Ishikawa (cell line): ENCODE measurements around the gene NAALADL1.

Experiments
- CEBPB ChIP-seq: IDR thresholded peaks from 2 replicates; pipeline ENCODE4 v1.6.1; 2012
- CREB1 ChIP-seq: IDR thresholded peaks from 2 replicates; pipeline ENCODE4 v1.6.1; 2012; ENCODE audit warnings: low read depth
- EGR1 ChIP-seq: IDR thresholded peaks from 2 replicates; pipeline ENCODE4 v1.6.1; 2012
- EP300 ChIP-seq: IDR thresholded peaks from 2 replicates; pipeline ENCODE4 v1.6.1; 2012; ENCODE audit warnings: borderline replicate concordance
- FOXM1 ChIP-seq: IDR thresholded peaks from 2 replicates; pipeline ENCODE4 v1.6.1; 2012; ENCODE audit warnings: low read depth, borderline replicate concordance
- MAX ChIP-seq: IDR thresholded peaks from 2 replicates; pipeline ENCODE4 v1.6.1; 2012
- NFIC ChIP-seq: IDR thresholded peaks from 2 replicates; pipeline ENCODE4 v1.6.1; 2012
- RAD21 ChIP-seq: IDR thresholded peaks from 2 replicates; pipeline ENCODE4 v1.6.1; 2012; ENCODE audit warnings: low read depth
- TAF1 ChIP-seq: IDR thresholded peaks from 2 replicates; pipeline ENCODE4 v1.6.1; 2012; ENCODE audit warnings: low read depth, mild to moderate bottlenecking
- TCF12 ChIP-seq: IDR thresholded peaks from 2 replicates; pipeline ENCODE4 v1.6.1; 2012; ENCODE audit warnings: low read depth
- TEAD4 ChIP-seq: IDR thresholded peaks from 2 replicates; pipeline ENCODE4 v1.6.1; 2012
- YY1 ChIP-seq: IDR thresholded peaks from 2 replicates; pipeline ENCODE4 v1.6.1; 2012; ENCODE audit warnings: low read depth
- ZBTB7A ChIP-seq: IDR thresholded peaks from 2 replicates; pipeline ENCODE4 v1.6.1; 2012; ENCODE audit warnings: low read depth
- TF ChIP-seq, protein P1 (sequence below): IDR thresholded peaks from 2 replicates; pipeline ENCODE4 v1.6.1; 2012
- TF ChIP-seq, protein P2 (sequence below): IDR thresholded peaks from 2 replicates; pipeline ENCODE4 v1.6.1; 2012; ENCODE audit warnings: low read depth, mild to moderate bottlenecking

The NAALADL1 gene

GRCh38 chr11:65087827-65088226 is 29.5 kb upstream of the NAALADL1 start:
- TF ChIP-seq EGR1 (no peak), YY1 (no peak), MAX (no peak), CEBPB (no peak), TAF1 (no peak)
- TF ChIP-seq, protein P1, sequence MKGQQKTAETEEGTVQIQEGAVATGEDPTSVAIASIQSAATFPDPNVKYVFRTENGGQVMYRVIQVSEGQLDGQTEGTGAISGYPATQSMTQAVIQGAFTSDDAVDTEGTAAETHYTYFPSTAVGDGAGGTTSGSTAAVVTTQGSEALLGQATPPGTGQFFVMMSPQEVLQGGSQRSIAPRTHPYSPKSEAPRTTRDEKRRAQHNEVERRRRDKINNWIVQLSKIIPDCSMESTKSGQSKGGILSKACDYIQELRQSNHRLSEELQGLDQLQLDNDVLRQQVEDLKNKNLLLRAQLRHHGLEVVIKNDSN: no peak

GRCh38 chr11:65087216-65087615 is 28.9 kb upstream of the NAALADL1 start:
- no peak for TF ChIP-seq FOXM1
- TF ChIP-seq, protein P2, sequence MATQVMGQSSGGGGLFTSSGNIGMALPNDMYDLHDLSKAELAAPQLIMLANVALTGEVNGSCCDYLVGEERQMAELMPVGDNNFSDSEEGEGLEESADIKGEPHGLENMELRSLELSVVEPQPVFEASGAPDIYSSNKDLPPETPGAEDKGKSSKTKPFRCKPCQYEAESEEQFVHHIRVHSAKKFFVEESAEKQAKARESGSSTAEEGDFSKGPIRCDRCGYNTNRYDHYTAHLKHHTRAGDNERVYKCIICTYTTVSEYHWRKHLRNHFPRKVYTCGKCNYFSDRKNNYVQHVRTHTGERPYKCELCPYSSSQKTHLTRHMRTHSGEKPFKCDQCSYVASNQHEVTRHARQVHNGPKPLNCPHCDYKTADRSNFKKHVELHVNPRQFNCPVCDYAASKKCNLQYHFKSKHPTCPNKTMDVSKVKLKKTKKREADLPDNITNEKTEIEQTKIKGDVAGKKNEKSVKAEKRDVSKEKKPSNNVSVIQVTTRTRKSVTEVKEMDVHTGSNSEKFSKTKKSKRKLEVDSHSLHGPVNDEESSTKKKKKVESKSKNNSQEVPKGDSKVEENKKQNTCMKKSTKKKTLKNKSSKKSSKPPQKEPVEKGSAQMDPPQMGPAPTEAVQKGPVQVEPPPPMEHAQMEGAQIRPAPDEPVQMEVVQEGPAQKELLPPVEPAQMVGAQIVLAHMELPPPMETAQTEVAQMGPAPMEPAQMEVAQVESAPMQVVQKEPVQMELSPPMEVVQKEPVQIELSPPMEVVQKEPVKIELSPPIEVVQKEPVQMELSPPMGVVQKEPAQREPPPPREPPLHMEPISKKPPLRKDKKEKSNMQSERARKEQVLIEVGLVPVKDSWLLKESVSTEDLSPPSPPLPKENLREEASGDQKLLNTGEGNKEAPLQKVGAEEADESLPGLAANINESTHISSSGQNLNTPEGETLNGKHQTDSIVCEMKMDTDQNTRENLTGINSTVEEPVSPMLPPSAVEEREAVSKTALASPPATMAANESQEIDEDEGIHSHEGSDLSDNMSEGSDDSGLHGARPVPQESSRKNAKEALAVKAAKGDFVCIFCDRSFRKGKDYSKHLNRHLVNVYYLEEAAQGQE: no peak
- TF ChIP-seq, protein P1: no peak
- no peak for TF ChIP-seq TCF12
- no peak for TF ChIP-seq TAF1
- no peak for TF ChIP-seq EGR1
- TF ChIP-seq NFIC: no peak
- no peak for TF ChIP-seq CEBPB
- TF ChIP-seq YY1: no peak
- TF ChIP-seq RAD21: no peak
- no peak for TF ChIP-seq CREB1
- no peak for TF ChIP-seq TEAD4
- TF ChIP-seq ZBTB7A: no peak
- no peak for TF ChIP-seq MAX
- TF ChIP-seq EP300: no peak

GRCh38 chr11:65086809-65087208 is 28.5 kb upstream of the NAALADL1 start:
- TF ChIP-seq, protein P2: no peak
- TF ChIP-seq MAX: no peak
- TF ChIP-seq EGR1: no peak
- no peak for TF ChIP-seq TEAD4
- no peak for TF ChIP-seq TAF1
- TF ChIP-seq NFIC: no peak
- TF ChIP-seq YY1: no peak
- no peak for TF ChIP-seq RAD21
- TF ChIP-seq CREB1: no peak
- no peak for TF ChIP-seq EP300
- no peak for TF ChIP-seq FOXM1

DNA sequence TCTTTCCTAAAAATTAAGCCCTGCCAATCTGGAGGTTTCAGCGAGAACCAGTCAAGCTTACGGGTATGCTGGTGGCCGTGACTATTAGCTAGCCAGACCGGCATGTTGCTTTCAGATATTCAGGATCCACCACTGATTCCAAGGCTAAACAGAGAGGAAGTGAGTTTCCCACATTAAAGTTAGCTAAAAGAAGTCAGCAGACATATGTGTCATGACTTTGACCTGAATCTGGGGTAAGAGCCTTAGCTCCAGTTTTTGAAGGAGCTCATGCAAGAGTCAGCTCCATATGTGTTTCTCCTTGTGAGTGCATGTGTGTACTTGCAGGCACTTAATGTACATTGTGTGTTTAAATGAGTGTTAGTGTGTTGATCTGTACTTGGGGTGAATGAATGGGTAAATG is 27.1 kb upstream of the NAALADL1 start:
- TF ChIP-seq RAD21 (no peak), CEBPB (no peak), YY1 (no peak), EGR1 (no peak), CREB1 (no peak)

DNA sequence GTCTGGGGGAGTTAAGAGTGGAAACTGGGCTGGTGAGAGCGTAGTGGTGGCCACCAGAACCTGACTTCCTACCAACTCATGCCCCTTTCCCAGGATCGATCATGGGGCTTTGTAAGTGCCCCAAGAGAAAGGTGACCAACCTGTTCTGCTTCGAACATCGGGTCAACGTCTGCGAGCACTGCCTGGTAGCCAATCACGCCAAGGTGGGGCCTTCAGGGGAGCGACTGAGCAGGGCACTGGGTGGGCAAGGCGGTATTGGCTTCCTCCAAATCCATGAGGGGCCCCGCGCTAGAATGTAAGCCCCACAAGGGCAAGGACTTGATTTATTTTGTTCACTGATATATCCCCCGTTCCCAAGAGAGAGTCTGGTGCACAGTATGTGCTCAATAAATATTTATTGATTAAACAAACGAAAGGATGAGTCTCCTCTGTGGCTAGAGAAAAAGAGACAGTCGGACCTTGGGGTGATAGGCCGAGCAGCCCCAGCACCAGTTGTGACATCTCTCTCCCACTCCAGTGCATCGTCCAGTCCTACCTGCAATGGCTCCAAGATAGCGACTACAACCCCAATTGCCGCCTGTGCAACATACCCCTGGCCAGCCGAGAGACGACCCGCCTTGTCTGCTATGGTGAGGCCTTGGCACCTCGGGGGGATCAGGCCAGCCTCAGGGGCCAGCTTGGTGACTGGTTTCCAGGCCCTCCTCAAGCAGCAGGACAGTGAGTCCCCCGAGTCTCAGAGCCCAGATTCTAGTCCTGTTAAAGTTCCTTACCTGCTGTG is 26.4 kb upstream of the NAALADL1 start:
- TF ChIP-seq FOXM1 (no peak), EGR1 (no peak), RAD21 (no peak), EP300 (no peak), NFIC (no peak), CEBPB (no peak)
- TF ChIP-seq, protein P2: no peak
